HG02642 (cell line): Measurements from ENCODE around the gene PITPNM3.
"Not testable (repeated sequence)": the region's sequence is repeated elsewhere in the genome, so short reads cannot be mapped to it uniquely, and the experiment has no call there.

ENCODE experiments used
- ATAC-seq: cut with Tn5 transposase; IDR thresholded peaks from one replicate; pipeline ENCODE4 v1.9.1; 2021; ENCODE audit warnings: mild to moderate bottlenecking; ENCODE audit not compliant: unreplicated experiment, poor library complexity

Gene PITPNM3

DNA sequence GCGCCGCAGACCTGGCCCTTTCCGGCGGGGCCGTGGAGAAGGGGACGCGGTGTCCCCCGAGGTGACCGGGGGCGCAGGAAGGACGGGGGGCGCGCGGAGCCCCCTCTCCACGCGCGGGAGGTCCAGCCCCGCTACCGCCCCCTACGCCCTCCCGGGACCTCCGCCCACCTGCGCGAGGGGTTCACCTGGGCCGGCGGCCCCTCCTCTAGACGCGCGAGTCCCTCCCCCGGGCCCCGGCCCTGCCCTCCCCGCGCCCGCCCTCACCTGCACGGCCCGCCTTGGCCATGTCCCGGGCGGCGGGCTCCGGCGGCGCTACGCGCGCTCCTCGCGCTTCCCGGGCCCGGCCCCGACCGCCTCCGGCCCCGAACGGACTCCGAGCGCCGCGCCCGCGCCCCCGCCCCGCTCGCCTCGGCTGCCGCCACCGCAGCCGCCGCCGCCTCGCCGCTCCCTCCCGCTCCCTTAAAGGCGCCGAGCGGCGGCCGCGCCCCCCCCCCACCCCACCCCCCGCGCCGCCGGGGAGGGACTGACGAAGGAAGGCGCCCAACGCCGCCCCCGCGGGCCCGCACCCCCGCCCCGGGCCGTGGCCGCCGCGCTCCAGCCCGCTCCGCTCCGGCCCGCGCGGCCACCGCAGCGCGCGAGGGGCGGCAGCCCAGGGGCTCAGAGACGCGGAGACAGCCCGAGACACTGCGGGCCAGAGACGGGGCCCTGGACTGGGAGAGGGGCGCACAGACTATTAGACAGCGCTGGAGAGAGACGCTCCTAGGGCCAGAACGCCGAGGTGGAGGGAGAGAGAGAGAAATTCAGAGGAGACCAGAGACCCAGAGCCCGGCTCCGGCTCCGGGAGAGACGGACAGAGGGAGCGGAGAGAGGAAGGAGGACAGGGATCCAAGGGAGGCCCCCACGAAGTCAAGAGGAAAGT lies at the start of gene PITPNM3:
Gene PITPNM3, minus strand, starts transcription at position 435 of the 919 bp plus-strand sequence. Its CDS starts 149 bp downstream, at position 286.
- no peak for ATAC-seq

- ATAC-seq: no peak
These were observed 48.8 kb upstream of the PITPNM3 start for GRCh38 chr17:6605142-6605541.

- ATAC-seq: no peak
These were observed 47.5 kb upstream of the PITPNM3 start for GRCh38 chr17:6603744-6604325.

- ATAC-seq: no peak
These were observed 45.8 kb upstream of the PITPNM3 start for GRCh38 chr17:6602141-6602540.

DNA sequence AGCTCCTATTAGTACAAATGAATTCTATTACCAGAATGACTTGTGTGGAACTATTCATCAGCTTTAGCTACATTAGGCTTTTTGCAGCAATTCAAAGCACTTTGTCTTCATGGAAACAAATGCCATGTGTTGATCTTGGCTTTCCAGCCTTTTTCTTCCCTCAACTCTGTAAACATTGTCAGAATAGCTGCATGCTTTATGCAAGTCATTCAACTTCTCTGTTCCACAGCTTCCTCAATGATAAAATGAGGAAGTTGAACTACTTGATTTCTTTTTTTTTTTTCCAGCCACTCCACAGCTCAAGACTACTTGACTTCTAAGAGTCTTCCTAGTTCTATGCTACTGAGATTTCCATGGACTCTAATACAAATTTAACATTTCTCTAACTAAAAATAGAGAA lies 43.0 kb upstream of the PITPNM3 start:
- no peak for ATAC-seq

DNA sequence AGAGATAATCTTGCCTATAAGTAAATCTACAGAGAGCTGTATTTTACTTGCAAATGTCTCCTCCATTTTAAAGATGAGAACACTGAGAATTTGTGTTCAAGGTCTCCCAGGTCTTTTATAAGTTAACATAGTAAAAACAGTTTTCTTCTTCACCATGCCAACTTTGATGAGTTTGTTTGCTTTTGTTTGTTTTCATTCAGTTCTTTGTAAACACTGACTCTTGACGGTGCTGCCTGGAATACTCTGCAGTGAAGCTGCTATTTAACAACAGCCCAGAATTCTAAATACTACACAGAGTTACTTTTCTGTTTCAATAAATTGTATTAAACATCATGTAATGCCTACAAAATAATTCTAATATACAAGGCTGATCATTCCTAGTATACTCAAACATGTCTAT lies 41.4 kb upstream of the PITPNM3 start:
- ATAC-seq: no peak

- ATAC-seq: no peak
These were observed 40.6 kb upstream of the PITPNM3 start for GRCh38 chr17:6596941-6597340.

DNA sequence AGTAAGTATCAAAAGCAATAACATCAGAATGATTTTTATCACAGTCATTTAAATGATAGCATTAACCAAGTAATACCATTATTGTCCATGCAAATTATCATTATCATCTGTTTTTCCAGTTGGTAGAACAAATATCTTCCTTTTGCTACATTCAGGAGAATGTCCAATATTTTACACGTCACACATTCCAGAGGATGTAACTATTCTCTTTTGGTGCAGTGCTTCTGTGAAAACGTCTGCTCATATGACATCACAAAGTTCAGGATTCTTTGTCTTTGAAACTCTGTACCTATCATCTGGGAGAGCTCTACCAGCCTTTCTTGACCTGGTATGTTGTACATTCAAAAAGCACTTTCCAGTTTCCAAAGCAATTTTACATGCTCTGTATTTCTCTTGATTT lies 40.2 kb upstream of the PITPNM3 start:
- ATAC-seq: no peak

- ATAC-seq: no peak
These were observed 39.7 kb upstream of the PITPNM3 start for GRCh38 chr17:6596081-6596480.

GRCh38 chr17:6593371-6593770 lies 37.0 kb upstream of the PITPNM3 start:
- not testable (repeated sequence) for ATAC-seq

- ATAC-seq: no peak
These were observed 35.8 kb upstream of the PITPNM3 start for GRCh38 chr17:6592173-6592572.

- no peak for ATAC-seq
These were observed 35.3 kb upstream of the PITPNM3 start for GRCh38 chr17:6591599-6592158.

DNA sequence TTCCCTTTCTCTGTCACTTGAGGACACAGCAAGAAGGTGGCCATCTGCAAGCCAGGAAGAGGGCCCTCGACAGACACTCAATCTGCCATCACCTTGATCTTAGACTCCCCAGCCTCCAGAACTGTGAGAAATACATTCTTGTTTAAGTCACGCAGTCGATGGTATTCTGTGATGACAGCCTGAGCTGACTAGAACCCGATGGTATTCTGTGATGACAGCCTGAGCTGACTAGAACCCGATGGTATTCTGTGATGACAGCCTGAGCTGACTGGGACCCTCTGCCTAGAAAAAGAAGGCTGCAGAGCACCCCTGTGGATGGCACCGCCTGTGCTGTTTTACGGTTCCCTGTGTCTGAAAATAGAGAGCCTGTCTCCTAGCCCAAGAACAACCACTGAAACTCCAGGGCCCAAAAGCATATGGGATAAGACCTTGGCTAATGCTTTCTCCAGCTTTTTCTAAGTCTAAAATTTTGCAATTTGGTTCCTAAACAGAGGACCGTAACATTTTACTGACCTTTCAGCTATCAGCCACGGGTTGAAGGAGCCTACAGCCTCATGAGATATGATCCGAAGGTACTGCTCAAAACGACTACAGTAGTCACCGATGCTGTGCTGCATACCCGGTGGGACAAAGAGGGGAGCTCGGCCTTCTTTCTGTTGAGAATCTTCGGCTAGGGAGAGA lies 33.1 kb upstream of the PITPNM3 start:
- no peak for ATAC-seq

- ATAC-seq: no peak
These were observed 31.8 kb upstream of the PITPNM3 start for GRCh38 chr17:6588165-6588564.

DNA sequence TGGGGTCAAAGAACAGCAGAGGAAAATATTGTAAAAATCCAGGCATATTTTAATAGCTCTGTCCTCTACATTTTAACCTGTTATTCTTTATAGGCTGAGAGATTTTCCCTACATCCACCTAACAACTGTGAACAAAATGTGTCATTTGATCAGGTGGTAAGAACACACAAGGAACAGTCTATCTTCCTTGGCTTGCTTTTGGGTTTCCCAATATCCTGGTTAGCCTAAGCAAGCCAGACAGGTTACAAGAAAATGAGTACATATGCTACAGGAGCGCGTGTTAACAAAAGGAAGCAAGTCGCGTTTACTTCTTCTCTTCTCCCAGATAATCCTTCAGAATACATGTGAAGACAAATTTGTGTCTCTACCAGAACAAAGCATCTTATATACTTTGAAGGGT lies 31.0 kb upstream of the PITPNM3 start:
- ATAC-seq: no peak

DNA sequence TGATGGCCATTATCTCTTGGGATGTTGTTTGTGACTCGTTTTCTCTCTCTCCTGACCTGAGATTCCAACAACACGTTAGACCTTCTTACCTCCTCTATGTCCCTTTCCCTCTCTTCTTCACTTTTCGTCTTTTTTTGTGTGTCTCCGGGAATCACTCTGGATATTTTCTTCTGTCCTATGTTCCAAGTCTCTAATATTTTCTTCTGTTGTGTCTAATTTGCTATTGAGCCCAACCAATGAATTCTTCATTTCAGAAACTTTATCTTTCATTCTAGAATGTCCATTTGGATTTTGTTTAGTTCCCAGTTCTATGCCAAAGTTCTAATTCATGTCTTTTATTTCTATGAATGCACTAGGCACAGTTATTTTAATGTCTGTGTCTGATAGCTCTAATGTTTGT lies 27.1 kb upstream of the PITPNM3 start:
- no peak for ATAC-seq

- no peak for ATAC-seq
These were observed 24.3 kb upstream of the PITPNM3 start for GRCh38 chr17:6580625-6581024.

GRCh38 chr17:6578491-6578890 lies 22.1 kb upstream of the PITPNM3 start:
- no peak for ATAC-seq

DNA sequence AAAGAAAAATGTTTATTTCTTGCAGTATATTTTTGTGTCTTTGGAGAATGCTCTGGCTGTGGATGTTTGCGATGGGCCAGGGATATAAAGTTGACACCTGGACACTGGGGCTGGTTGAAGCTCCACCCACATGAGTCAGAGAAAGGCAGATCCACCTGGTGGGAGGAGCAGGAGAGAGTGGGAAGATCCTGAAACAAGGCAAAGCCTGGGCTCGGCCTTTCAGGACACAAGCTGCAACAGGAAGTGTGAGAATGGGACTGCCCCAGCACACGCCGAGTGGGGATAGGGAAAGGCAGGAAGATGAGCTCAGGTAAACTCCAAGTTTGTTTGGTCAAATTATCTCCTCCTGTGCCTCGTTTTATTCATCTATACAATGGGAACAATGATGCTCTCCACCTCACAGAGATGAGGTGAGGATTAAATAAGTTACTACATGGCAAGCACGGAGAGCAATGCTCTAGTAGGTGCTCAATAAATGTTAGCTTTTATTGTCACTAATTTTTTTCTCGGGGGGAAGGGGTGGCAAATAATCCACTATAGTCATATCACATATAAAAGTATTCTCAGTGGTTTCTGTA lies 21.4 kb upstream of the PITPNM3 start:
- no peak for ATAC-seq

GRCh38 chr17:6576038-6576785 lies 19.9 kb upstream of the PITPNM3 start:
- no peak for ATAC-seq
